ENCODE data around the gene RNF32.

GRCh38 chr7:156642306-156643045 is 1.9 kb downstream of the RNF32 start:
- TF ChIP-seq CTCF (optimal IDR thresholded peaks at IDR 0.05 in 1 of 3, IDR thresholded peaks at IDR 0.05 in 1 of 3, conservative IDR thresholded peaks at IDR 0.05 in 1 of 3; ENCODE audit: extremely low read depth in 1 of 3, insufficient read depth in 2 of 3, low read length in 3 of 3) (no peak), EZH2 (IDR thresholded peaks at IDR 0.05; ENCODE audit: low read length) (no peak)
